Germinal center (tissue), 1 donor: ENCODE results near the gene KATNAL2.

Experiments
- DNase-seq: peaks from one replicate; pipeline ENCODE4 v3.0.0; 2012; ENCODE audit warnings: mixed read lengths, low spot score

KATNAL2 gene, protein sequence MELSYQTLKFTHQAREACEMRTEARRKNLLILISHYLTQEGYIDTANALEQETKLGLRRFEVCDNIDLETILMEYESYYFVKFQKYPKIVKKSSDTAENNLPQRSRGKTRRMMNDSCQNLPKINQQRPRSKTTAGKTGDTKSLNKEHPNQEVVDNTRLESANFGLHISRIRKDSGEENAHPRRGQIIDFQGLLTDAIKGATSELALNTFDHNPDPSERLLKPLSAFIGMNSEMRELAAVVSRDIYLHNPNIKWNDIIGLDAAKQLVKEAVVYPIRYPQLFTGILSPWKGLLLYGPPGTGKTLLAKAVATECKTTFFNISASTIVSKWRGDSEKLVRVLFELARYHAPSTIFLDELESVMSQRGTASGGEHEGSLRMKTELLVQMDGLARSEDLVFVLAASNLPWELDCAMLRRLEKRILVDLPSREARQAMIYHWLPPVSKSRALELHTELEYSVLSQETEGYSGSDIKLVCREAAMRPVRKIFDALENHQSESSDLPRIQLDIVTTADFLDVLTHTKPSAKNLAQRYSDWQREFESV

DNA sequence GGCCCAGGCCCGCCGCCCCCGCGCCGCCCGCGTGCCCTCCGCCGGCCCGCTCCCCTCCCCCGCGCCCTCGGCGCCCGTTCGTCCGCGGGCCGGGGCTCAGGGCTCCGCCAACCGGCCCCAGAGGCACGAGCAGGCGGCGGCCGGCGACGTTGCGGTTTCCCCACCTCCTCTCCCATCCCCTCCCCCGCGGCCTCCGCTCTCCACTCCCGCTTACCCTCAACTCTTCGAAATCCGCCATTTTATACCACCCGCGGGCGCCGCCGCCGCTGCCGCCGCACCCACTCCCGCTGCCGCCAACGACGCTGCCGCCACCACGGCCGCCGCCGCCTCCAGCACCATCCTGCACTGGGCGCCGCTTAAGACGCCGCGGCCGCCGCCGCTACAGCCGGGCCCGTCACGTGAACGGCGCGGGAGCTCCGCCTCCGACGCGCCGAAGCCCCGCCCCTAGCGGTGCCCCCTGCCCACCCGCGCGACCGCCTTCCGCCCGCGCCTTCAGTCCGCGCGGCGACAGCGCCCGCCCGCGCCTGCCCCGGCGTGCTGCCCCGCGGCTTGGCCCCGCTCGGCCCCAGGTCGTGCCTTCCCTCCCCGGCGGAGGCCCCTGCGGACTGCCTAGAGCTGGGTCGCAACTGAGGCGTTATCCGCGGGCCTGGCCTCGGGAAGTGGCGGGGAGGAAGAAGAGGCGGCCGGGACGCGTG is at the start of gene KATNAL2, which contains the start of gene PIAS2:
Gene KATNAL2, plus strand, starts transcription at position 495 of the 695 bp plus-strand sequence. CDS start 29,271 bp downstream, outside the sequence.
Gene PIAS2, minus strand, starts transcription at position 400 of the 695 bp plus-strand sequence. Its CDS starts 162 bp downstream, at position 238.
- peak; percentile 89 for DNase-seq

GRCh38 chr18:46868169-46868921 is 49.1 kb upstream of the KATNAL2 start:
- DNase-seq = no peak

GRCh38 chr18:46877329-46877987 is 39.9 kb upstream of the KATNAL2 start:
- no peak for DNase-seq

DNA sequence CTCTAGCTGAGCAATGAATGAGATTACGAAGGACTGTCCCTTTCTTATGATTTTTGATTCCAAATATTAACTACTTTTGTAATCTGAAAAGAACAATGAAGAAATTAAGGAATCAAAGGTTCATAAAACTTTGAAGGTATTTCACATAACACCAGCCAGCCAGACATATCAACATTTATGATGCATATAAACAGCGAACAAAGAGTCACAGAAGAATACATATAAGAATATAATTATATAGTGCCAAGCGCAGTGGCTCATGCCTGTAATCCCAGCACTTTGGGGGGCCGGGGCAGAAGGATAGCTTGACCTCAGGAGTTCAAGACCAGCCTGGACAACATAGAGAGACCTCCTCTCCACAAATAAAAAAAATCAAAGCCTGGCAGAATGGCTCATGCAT is 34.2 kb upstream of the KATNAL2 start:
- DNase-seq = no peak

GRCh38 chr18:46886893-46887292 is 30.5 kb upstream of the KATNAL2 start:
- no peak for DNase-seq

DNA sequence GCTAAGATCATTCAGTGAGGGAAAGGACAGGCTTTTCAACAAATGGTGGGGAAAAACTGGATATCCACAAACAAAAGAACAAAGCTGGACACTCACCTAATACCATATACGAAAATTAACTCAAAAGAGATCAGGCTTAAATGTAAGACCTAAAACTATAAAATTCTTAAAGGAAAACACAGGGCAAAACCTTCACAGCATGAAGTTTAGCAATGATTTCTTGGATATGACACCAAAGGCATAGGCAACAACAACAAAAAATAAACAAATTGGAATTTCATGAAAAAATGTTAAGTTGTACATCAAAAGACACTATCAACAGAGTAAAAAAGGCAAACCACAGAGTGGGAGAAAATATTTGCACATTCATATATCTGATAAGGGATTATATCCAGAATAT is 28.4 kb upstream of the KATNAL2 start:
- DNase-seq = no peak

- peak; percentile 23 for DNase-seq
Observed at GRCh38 chr18:46891742-46892214, 25.6 kb upstream of the KATNAL2 start.

DNA sequence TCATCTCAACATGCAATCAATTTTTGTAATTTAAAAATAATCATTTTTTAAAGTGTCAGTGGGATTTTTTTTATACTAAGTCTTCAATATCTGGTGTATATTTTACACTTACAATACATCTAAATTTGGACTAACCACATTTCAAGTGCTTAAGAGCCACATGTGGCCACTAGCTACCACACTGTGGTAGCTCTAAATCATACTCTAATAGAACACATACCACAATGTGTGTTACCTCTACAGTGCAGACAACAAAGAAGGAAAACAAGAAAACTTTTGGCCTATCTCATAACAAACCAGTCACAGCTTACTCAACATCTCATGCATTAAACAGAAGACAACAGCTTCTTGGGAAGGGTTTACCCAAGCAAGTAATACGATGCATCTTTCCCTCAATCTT is 24.6 kb upstream of the KATNAL2 start:
- DNase-seq = no peak

GRCh38 chr18:46893360-46893759 is 24.0 kb upstream of the KATNAL2 start:
- no peak for DNase-seq

DNA sequence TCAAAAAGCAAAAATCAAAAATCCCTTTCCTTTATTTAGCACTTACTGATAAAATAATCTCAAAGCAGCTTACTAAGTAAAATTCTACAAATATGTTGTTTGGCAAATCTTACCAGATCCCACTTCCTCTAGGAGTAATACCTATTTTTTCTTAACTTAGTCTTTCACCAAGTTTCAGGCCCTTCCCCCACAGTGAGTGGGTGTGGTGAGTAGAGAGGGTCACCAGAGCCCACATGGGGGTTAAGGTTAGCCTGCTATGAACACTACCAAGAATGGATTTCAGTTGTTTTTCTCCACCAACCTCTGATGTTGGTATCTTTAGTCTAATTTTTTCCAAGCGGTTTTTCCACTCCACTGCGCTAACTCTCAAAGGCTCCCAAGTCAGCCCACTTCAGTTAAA is 23.3 kb upstream of the KATNAL2 start:
- DNase-seq = no peak

- DNase-seq = no peak
Observed at GRCh38 chr18:46899274-46899948, 18.0 kb upstream of the KATNAL2 start.

DNA sequence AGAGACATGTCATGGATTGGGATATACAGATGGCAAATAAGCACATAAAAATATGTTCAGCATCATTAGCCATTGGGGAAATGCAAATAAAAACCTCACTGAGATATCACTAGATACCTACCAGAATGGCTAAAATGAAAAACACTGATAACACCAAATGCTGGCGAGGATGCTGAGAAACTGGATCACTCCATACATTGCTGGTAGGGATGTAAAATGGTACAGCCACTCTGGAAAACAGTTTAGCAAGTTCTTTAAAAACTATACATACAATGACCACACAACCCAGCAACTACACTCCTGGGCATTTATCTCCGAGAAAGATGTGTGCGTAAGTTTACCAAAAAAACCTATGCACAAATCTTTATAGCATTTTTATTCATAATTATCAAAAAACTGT is 14.0 kb upstream of the KATNAL2 start:
- no peak for DNase-seq

- DNase-seq = no peak
Observed at GRCh38 chr18:46909497-46909896, 7.9 kb upstream of the KATNAL2 start.

GRCh38 chr18:46910856-46911255 is 6.5 kb upstream of the KATNAL2 start:
- DNase-seq = no peak

DNA sequence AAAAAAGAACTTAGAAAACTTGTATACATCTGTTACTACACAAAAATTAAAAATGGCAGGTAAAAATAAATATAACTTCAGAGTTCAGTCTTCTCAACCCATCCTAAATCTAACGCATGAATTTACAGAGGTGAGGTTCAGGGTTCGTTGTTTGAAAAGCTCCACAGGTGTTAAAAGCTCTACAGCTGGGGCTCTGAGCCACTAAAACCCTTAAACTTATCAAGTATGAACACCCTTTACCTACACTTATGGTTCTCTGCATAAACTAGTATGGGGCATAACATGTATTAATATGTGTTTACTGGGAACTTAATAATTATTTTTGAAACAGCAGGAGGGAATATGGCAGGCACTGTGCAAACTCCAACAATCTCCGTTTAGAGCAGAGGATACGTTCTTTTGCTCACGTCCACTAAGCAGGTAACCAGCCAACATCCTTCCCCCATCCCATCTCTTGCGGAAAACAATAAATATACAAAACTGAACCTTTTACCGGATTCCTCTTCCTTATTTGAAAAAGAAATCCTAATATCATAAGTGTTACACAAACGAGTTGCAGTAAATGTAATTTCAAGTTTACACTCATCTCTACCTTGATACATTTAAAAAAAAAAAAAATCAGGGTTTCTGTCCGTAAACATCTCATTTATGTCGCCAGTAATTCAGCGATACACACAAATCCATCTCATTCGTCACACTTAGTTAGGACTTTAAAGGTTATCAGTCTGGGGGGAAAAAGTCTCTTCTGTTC is 1.4 kb upstream of the KATNAL2 start:
- no peak for DNase-seq

DNA sequence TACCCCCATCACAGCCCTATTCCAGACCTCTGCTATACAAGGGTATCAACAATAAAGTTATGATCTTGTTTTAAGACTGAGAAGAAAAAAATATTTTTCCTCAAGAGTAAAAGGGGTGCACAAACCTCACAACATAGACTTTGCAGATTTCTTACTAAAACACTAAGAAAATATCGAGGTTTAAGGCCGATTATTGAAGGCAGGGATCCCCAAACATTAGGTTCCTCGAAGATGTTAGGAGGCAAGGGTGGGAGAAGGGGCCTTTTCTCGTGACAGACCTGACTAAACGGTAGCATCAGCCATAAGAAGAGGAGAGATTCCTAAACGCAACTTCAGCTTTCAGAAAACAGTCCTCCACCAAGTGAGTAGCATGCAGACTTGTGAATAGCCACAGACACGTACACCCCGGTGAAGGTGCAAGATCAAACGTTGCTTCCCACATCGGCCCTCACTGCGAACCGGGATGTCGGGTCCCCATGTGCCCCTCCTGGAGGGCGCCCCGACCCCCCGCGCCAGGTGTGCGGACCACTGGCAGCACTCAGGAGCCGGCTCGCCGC is 773 bp upstream of the KATNAL2 start:
- DNase-seq = no peak

GRCh38 chr18:46917803-46918600 is 600 bp downstream of the KATNAL2 start:
- DNase-seq = no peak

DNA sequence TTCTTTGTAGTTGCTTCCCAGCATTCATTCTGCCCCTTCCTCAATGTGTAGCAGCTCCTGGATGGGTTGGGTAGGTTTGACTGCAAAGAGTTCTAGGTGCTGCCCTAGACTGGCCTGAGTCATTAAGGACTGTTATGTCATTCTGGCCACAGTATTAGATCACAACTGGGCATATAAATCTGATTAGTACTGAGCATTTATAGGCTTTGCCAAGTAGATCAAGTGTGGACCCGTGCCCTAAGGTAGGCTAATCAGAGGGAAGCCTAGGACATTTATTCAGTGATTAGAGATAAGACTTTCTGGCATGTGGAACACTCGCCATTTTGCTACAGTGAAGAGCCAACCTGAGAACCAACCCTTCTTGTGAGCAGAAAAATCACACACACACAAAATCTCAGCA is 2.7 kb downstream of the KATNAL2 start:
- DNase-seq = no peak

DNA sequence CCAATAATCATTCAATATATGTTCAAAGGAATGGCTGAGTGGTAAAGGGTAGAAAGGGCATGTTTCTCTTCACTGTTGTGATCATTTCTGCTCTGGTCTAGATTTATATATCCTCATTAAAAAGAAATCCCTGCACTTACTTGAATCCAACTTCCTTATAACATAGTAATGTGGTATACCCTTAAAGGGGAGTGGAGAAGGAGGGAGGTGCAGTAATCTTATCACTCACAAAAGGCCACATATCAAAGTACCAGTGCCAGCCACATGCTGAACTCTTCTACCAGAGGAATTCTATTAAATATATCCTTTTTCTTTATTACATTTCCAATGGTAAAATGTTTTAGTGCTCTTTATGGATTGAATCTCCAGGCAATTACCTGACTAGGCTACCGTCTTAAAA is 3.3 kb downstream of the KATNAL2 start:
- no peak for DNase-seq
